B cell (primary cell): Measurements from ENCODE around the gene BACH2. TPM values are rescaled to one million over a fixed set of nuclear protein-coding genes. Genes with fewer than 3 reads are reported as not detected.

Experiments
- ATAC-seq: fragments of 200-7000 bp; cut with Tn5 transposase; one replicate; pipeline ENCODE4 v1.10.0; 2021; ENCODE audit warnings: low read depth, mild to moderate bottlenecking, moderate number of reproducible peaks, moderate library complexity
- CTCF ChIA-PET: fragments of 350-600 bp; sonication (Branson Sonifier 250); formaldehyde crosslinking; loops from one replicate; lab custom pipeline; 2021; ENCODE audit warnings: antibody characterized with exemption, inconsistent platforms; lab: Charles Lee
- POLR2A ChIA-PET: fragments of 350-600 bp; sonication (Branson Sonifier 250); formaldehyde crosslinking; loops from one replicate; lab custom pipeline; 2021; ENCODE audit warnings: antibody characterized with exemption; lab: Charles Lee
- DNase-seq: peaks from one replicate; pipeline ENCODE4 v3.0.0; 2013
- H2AFZ ChIP-seq: 2 replicates; pipeline ENCODE4 v1.6.1; 2012; ENCODE audit warnings: mild to moderate bottlenecking, low read depth, low read length; ENCODE audit not compliant: insufficient read depth, poor library complexity, severe bottlenecking
- H3K27ac ChIP-seq, 2 donors: 1 replicate in 1 of 2; 2 replicates in 1 of 2; pipeline ENCODE4 v1.5.1; 2012 to 2013; ENCODE audit warnings: low read length in 2 of 2, mild to moderate bottlenecking in 2 of 2, moderate library complexity in 1 of 2
- H3K27me3 ChIP-seq, 4 experiments: fragments of 200-600 bp in 1 of 4; sonication (generic) in 1 of 4; replicated peaks in 1 of 4; 1 replicate in 2 of 4; 2 replicates in 2 of 4; pipeline versions ENCODE4 v1.6.1 to v1.7.0; 2013 to 2016; ENCODE audit warnings: low read length in 3 of 4, mild to moderate bottlenecking in 2 of 4, mixed read lengths in 1 of 4, moderate library complexity in 1 of 4; ENCODE audit not compliant: insufficient read depth in 4 of 4, control insufficient read depth in 3 of 4; ENCODE audit errors: control extremely low read depth in 1 of 4
- H3K36me3 ChIP-seq, 2 experiments: replicated peaks in 1 of 2; 1 replicate in 1 of 2; 2 replicates in 1 of 2; pipeline versions ENCODE4 v1.6.1 to v1.7.1; 2013; ENCODE audit warnings: low read length in 1 of 2; ENCODE audit not compliant: insufficient read depth in 2 of 2, control insufficient read depth in 1 of 2; ENCODE audit errors: control extremely low read depth in 1 of 2, extremely low read depth in 1 of 2
- H3K4me1 ChIP-seq, 2 donors: fragments of 200-600 bp in 1 of 2; sonication (generic) in 1 of 2; 1 replicate in 1 of 2; 2 replicates in 1 of 2; pipeline versions ENCODE4 v1.5.1 to v1.6.1; 2013 to 2017; ENCODE audit warnings: low read length in 2 of 2; ENCODE audit not compliant: control insufficient read depth in 2 of 2, insufficient read depth in 2 of 2
- H3K4me2 ChIP-seq: replicated peaks from 2 replicates; pipeline ENCODE3; 2012; ENCODE audit warnings: mild to moderate bottlenecking, low read depth, low read length; ENCODE audit not compliant: poor library complexity, severe bottlenecking
- H3K4me3 ChIP-seq, 5 experiments: fragments of 200-600 bp in 1 of 5; sonication (generic) in 1 of 5; 1 replicate in 3 of 5; 2 replicates in 2 of 5; pipeline versions ENCODE4 v1.5.1 to v1.7.0; 2011 to 2016; ENCODE audit warnings: low read length in 4 of 5, mild to moderate bottlenecking in 4 of 5, low read depth in 2 of 5, control low read depth in 1 of 5, moderate library complexity in 1 of 5; ENCODE audit not compliant: insufficient read depth in 1 of 5; ENCODE audit errors: control extremely low read depth in 1 of 5, extremely low read depth in 1 of 5
- H3K79me2 ChIP-seq: fragments of 200-600 bp; sonication (generic); one replicate; pipeline ENCODE4 v1.6.0; 2016; ENCODE audit warnings: low read length; ENCODE audit not compliant: control insufficient read depth, insufficient read depth
- H3K9ac ChIP-seq: fragments of 200-600 bp; sonication (generic); 2 replicates; pipeline ENCODE4 v1.6.1; 2017; ENCODE audit warnings: mild to moderate bottlenecking, low read length, moderate library complexity
- H3K9me3 ChIP-seq, 3 donors: one replicate each; pipeline versions ENCODE4 v1.6.1 to v1.7.1; 2013; ENCODE audit warnings: low read length in 2 of 3; ENCODE audit not compliant: control insufficient read depth in 2 of 3, insufficient read depth in 1 of 3; ENCODE audit errors: control extremely low read depth in 1 of 3
- H4K20me1 ChIP-seq: 2 replicates; pipeline ENCODE4 v1.6.0; 2012; ENCODE audit warnings: mild to moderate bottlenecking, low read length; ENCODE audit not compliant: insufficient read depth, control insufficient read depth, poor library complexity, severe bottlenecking
- H3K27ac Mint-ChIP-seq: one replicate; pipeline ENCODE4 v1.8.0; 2021; ENCODE audit warnings: mixed read lengths
- H3K27me3 Mint-ChIP-seq: one replicate; pipeline ENCODE4 v1.8.0; 2021; ENCODE audit warnings: mixed read lengths
- H3K4me1 Mint-ChIP-seq: one replicate; pipeline ENCODE4 v1.8.0; 2021; ENCODE audit warnings: mixed read lengths
- H3K4me3 Mint-ChIP-seq: one replicate; pipeline ENCODE4 v1.8.0; 2021; ENCODE audit warnings: mixed read lengths
- H3K9me3 Mint-ChIP-seq: one replicate; pipeline ENCODE4 v1.8.0; 2022; ENCODE audit warnings: mixed read lengths; ENCODE audit not compliant: insufficient read depth
- EZH2 ChIP-seq: IDR thresholded peaks from 2 replicates; pipeline ENCODE4 v1.6.1; 2012; ENCODE audit warnings: borderline replicate concordance, low read depth, mild to moderate bottlenecking, moderate library complexity, low read length; ENCODE audit not compliant: insufficient read depth, poor library complexity, severe bottlenecking
- WGBS: methylation state at CpG from one replicate; pipeline ENCODE4 v1.1.5; 2013; ENCODE audit warnings: missing lambda C conversion rate; ENCODE audit not compliant: insufficient coverage; 5-methylcytosine and 5-hydroxymethylcytosine counted together
- intact Hi-C: fragments of 100-400 bp; cut with micrococcal nuclease; formaldehyde crosslinking; loops from one replicate; pipeline ENCODE4 v1.10.0; 2022
- polyA plus RNA-seq: library from polyadenylated mRNA; depleted of rRNA; stranded (reverse); fragments of >200 nt; gene quantifications from 2 replicates; pipeline ENCODE4 v1.2.3, GENCODE V29; 2012
- total RNA-seq, 2 donors: library from RNA; stranded (reverse); fragments of 120-200 nt in 1 of 2; gene quantifications; 1 replicate in 1 of 2; 2 replicates in 1 of 2; pipeline versions ENCODE4 v1.2.3 to v1.2.4, GENCODE V29; 2013 to 2022
- TF ChIP-seq, protein P1 (sequence below): fragments of 200-600 bp; IDR thresholded peaks from one replicate; pipeline ENCODE4 v1.8.0; 2022; ENCODE audit warnings: antibody characterized with exemption, mild to moderate bottlenecking

Gene BACH2
- total and polyA plus RNA-seq, 2 donors (not counting 1 experiment from before 2014, with no cell fraction given), result 41.1 to 235 TPM

DNA sequence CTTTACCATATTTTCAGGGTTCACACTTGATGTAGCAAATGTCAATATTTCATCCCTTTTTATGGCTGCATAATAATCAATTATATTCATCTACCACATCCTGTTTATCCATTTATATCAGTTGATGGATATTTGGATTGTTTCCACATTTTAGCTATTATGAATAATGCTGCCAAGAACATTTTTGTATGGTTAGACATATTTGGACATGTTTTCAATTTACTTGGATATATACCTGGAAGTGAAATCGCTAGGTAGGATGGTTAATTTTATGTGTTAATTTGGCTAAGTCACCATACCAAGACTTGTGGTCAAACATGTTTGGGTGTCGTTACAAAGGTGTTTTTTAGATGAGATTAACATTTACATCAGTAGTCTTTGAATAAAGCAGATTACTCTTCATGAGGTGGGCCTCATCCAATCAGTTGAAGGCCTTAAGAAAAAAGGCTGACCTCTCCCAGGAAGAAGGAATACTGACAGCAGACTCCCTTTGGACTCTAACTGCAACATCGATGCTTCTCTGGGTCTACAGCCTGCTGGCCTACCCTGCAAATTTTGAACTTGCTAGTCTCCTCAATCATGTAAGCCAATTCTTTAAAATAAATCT, 196.5 kb downstream of the BACH2 start:
- peaks cover 84% of the 10 kb centered on the region for H4K20me1 ChIP-seq
- intact Hi-C loops, result loop anchor here (5.0 kb wide), 1 partner anchor 187 kb away; no protein-coding TSS in a partner anchor
- Mint-ChIP-seq H3K27me3 (no peaks in the 10 kb centered on the region), H3K4me1 (peaks cover 91% of the 10 kb centered on the region), H3K27ac (peak overlapping the region; percentile 33), H3K4me3 (no peak overlapping the region), H3K9me3 (peaks cover 2% of the 10 kb centered on the region)
- ChIA-PET CTCF (no interaction called here), POLR2A (interaction anchor here (0.6 kb wide), 1 partner anchor 118 kb away, joined by 4 read pairs; no protein-coding TSS in a partner anchor)
- TF ChIP-seq, protein P1, sequence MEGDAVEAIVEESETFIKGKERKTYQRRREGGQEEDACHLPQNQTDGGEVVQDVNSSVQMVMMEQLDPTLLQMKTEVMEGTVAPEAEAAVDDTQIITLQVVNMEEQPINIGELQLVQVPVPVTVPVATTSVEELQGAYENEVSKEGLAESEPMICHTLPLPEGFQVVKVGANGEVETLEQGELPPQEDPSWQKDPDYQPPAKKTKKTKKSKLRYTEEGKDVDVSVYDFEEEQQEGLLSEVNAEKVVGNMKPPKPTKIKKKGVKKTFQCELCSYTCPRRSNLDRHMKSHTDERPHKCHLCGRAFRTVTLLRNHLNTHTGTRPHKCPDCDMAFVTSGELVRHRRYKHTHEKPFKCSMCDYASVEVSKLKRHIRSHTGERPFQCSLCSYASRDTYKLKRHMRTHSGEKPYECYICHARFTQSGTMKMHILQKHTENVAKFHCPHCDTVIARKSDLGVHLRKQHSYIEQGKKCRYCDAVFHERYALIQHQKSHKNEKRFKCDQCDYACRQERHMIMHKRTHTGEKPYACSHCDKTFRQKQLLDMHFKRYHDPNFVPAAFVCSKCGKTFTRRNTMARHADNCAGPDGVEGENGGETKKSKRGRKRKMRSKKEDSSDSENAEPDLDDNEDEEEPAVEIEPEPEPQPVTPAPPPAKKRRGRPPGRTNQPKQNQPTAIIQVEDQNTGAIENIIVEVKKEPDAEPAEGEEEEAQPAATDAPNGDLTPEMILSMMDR, result no peak
- no peak for TF ChIP-seq EZH2
- H3K4me3 ChIP-seq, result no peak overlapping the region
- peaks cover 87% of the 10 kb centered on the region for H3K79me2 ChIP-seq
- WGBS, result 100% methylated on average over 1 of the region's 3 CpGs
- H3K27ac ChIP-seq, result no peak overlapping the region
- H2AFZ ChIP-seq, result no peak overlapping the region
- ATAC-seq, result no peak
- no peak overlapping the region for H3K9ac ChIP-seq
- peaks cover 13 to 19% of the 10 kb centered on the region in 2 experiments for H3K36me3 ChIP-seq
- H3K27me3 ChIP-seq, result no peaks in the 10 kb centered on the region
- H3K4me1 ChIP-seq, result peaks cover 80 to 89% of the 10 kb centered on the region in 2 donors
- no peak overlapping the region for H3K4me2 ChIP-seq
- no peaks in the 10 kb centered on the region for H3K9me3 ChIP-seq
- no peak for DNase-seq

DNA sequence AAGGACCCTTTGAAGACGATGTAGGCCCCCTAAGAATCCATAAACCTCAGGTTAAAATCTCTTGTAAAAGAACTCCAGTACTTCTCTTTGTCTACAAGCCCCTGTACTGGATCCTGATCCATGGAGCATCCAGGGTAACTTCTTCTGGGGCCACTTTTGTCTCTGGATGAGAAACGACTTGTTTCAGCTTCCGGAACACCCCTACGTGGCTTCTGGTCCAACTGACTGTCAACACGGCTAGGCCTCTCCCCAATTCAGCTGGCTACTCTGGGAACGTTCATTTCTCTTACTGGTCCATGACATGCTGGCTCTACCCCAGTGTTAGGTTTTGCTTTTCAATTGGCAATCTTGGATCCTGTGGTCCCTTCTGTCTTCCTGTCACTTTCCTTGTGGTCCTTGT, 198.0 kb downstream of the BACH2 start:
- no peak overlapping the region for H3K4me3 Mint-ChIP-seq
- DNase-seq, result no peak
- H3K4me1 ChIP-seq, result peaks cover 77 to 89% of the 10 kb centered on the region in 2 donors

More for the DNA sequence above, 198.0 kb downstream of the BACH2 start:
- H3K79me2 ChIP-seq, result peaks cover 85% of the 10 kb centered on the region
- H3K27ac ChIP-seq, result peak overlapping the region in 1 of 2 donors; percentile 57
- no peak overlapping the region for H3K4me3 ChIP-seq
- intact Hi-C loops, result loop anchor here (1.0 kb wide), 1 partner anchor 10 kb away; no protein-coding TSS in a partner anchor
- H3K9me3 Mint-ChIP-seq, result peaks cover 2% of the 10 kb centered on the region
- no peaks in the 10 kb centered on the region for H3K27me3 Mint-ChIP-seq
- H3K4me1 Mint-ChIP-seq, result peaks cover 93% of the 10 kb centered on the region
- no peak overlapping the region for H2AFZ ChIP-seq
- H4K20me1 ChIP-seq, result peaks cover 84% of the 10 kb centered on the region
- no peaks in the 10 kb centered on the region for H3K27me3 ChIP-seq
- peak overlapping the region; percentile 21 for H3K4me2 ChIP-seq
- 98% methylated on average over 6 of the region's 6 CpGs for WGBS
- H3K9me3 ChIP-seq, result no peaks in the 10 kb centered on the region
- ATAC-seq, result no peak
- H3K9ac ChIP-seq, result no peak overlapping the region
- H3K36me3 ChIP-seq, result peaks cover 6 to 8% of the 10 kb centered on the region in 2 experiments
- CTCF ChIA-PET, result interaction anchor here (0.6 to 1.3 kb wide), 3 partner anchors 10 to 741 kb away, joined by 3 to 4 read pairs (median 3); no protein-coding TSS in a partner anchor
- TF ChIP-seq, protein P1, result no peak
- TF ChIP-seq EZH2, result no peak
- POLR2A ChIA-PET, result no interaction called here
- H3K27ac Mint-ChIP-seq, result peak overlapping the region; percentile 37
